ENCODE data around the gene PIEZO2.

GRCh38 chr18:10687161-10687925 is 462.0 kb downstream of the PIEZO2 start:
- TF ChIP-seq CTCF (IDR thresholded peaks at IDR 0.05) = no peak
- no peak for TF ChIP-seq POLR2A (IDR thresholded peaks at IDR 0.05; ENCODE audit: low read depth)
